Measurements from ENCODE around the gene PRKAR1B.

The PRKAR1B gene

DNA sequence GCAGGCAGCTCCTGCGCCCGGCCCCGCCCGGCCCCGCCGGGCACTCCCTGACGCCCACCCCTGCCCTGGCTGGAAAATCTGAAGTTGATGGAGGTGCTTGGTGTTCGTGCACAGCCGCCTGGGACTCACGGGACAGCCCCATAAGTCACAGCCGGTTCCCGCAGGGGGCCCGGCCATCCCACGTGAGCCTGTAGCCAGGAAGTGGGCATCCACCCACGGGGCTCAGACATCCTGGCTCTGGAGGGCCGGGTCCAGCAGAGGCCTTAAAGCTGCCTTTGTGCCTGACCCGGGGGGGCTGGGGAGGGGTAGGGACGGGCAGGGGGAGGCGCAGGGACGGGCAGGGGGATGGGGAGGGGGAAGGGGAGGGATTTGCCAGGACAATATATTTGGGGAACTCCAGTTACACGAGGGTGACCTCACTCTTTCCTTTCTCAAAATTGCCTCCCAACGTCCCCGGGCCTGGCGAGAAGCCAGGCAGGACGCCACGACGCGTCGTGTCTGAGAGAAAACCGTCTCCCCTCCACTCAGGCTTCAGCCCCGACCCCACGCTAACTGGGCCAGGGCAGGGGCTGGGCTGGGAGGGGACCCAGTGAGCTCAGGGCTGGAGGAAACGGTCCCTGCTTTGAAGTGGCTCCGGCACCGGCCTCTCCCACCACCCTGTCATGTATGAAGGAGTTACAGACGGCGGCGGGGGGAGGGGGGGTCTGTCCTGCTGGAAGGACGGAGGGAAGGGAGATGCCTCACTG is 125.3 kb downstream of the PRKAR1B start:
- peak; percentile 95 for DNase-seq

DNA sequence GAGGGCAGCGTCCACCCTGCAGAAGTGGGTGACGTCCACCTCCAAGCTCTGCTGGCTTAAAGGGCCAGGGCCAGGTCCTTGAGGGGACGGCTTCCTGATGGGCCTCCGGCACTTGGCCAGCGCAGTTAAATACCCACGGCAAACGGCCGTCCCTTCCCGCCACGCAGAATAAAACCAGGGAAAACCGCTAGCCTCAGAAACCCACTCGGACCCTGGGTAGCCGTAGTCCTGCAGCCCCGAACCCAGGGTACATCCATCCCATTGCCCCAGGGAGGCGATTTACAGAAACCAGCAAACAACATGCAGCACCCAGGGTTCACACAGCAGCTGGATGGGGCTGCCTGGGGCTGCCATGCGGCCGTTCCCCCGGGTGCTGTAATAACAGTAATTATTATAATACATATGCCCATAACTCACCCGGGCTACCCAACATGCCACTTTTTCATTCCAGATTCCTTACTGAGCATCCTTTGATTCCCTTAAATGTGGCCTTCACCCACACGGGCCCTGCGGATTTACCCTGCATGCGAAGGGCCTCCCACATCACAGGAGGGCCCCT is 126.0 kb downstream of the PRKAR1B start:
- DNase-seq, result no peak

DNA sequence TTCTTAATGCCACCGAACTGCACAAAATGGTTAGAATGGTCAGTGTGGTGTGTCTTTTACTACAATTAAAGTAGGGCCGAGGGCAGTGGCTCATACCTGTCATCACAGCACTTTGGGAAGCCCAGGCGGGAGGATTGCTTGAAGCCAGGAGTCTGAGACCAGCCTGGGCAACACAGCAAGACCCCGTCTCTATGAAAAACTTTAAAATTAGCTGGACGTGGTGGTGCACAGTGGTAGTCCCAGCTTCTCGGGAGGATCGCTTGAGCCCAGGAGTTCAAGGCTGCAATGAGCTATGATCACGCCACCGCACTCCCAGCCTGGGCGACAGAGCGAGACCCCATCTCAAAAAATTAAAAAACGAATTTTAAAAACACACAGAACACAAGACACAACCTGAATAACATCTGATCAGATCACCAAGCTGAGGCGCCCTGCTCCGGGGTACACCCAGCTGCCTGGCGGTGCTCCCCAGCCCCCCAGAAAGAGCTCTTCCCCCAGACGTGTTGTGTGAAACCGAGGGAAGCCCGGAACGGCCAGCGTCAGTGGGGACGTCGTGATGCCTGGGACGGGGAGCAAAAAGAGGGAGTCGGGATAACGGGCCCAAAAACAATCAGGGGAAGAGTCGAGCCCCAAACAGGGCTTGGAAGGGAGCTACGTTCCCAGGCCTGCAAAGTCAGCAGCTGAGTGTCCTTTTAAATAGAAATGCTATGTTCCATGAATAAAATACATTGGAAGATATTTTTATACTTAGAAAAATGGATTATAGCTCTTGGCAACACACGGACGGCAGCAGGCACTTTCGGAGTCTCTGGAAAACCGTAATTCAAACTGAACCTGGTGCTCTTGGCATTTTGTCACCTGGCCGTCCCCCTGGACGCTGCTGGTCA is 126.7 kb downstream of the PRKAR1B start:
- no peak for DNase-seq

DNA sequence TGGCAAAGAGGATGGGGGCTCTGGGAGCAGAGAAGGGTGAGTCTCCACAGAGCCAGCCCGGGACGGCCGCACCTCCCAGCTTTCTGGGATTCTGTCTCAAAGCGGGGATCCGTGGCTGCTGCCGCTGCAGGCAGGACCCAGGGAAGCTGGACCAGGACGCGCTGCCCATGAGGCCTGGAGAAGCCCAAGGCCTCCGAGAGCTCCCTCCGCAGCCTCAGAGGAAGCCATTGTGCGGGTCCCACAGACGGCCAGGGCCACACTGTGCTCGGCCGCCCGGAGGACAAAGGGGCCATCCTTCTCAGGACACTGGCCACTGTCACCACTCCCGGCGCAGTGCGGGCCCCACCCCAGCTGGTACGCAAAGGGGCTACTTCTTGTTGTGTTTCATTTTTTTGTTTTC is 128.2 kb downstream of the PRKAR1B start:
- no peak for DNase-seq

DNA sequence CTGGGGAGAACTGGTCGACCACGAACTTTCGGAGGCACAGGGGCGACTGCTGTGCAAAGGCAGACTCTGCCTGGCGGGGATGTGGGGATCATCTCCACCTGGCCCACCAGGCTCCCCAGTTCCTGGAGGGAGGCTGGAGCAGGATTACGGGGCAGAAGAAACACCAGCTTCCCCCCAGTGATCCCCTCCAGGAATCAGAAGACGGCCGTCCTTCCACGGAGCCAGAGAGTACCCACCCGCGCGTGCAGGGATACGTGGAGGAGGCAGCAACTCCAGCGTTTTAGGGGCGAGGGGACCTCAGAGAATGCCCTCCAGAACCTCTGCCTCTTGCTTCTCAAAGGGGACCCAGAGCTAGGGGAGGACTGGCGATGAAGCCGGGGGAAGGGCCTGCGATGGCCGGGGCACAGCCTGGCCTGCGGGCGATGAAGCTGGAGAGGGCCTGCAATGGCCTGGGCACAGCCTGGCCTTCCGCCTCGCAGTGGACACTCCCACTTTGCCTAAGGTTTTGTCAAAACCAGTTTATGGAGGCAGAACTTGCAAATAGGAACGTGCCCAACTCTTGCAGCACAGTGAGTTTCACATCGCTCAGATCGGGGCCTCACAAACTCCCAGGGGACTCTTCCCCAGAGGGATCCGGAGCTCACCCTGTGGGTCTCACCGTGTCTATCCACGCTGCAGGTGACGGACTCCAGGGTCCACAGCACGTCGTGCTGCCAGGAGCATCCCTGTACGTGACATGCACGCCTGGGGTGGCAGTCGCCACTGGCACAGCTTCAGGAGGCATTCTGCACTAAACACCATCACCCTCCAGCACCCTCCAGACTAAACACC is 129.5 kb downstream of the PRKAR1B start:
- no peak for DNase-seq

DNA sequence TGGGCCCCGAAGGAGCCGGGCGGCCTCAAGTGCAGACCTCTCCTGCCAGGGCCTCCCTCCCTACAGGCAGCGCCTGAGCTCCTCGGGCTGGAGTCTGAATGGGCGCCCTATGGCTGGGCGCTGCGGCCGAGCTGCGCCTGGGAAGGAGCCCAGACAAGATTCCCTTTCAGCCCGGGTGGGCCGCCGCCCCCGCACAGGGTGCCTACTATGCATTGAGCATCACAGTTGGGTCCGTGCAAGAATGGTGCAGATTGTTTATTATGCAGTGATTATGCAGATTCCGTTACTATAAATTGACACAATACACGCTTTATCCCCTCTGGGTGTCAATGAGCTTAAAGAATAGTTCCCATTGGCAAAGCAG is 130.3 kb downstream of the PRKAR1B start:
- DNase-seq, result no peak

DNA sequence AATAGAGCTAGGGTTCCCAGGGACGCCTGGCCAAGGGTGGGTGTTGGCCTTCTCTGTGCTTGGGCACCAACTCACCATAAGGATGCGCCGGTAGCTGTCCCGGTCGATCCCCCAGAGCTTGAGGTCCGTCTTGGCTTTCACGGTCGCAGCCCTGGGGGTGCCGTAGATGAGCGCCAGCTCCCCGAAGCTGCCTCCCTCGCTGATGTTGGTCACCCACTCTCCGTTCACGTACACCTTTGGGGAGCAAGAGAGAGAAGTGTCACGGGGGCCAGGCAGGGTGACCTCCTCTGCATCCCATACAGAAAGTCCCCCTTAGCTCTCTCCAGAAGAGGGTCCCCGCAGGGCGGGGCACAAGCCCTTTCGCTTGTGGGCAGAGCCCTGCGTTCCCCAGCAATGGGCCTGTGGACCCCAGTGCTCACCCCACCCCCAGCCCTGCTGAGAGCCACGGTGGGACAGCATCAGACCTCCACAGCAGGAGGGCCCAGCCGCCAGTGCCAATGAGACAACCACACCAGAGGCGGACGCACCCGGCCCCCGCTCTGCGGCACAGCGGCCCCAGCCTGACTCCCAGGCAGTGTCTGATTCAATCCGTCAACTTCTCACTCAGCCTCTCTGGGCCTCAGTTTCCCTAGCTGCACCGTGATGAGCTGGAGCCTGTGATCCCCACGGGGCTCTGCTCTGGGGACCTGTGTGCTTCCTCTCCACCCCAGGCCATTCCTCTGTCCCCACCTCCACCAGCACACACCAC is 130.8 kb downstream of the PRKAR1B start:
- DNase-seq, result no peak

DNA sequence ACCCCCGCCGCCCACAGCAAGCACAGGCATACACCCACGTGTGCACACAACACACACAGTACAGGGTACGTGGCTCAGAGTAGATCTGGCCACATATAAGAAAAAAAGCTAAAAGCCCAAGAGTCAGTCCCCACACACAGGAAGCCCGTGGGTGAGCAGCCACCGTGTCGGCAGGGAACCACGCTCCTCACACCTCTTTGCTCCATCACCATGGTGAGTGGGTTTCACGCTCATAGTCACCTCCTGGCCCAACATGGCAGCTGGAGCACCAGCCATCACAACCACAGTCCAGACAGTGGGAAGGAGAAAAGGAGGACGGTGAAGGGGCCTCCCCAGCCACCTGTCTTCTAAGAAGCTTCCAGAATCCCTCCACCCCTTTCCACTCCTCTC is 131.5 kb downstream of the PRKAR1B start:
- DNase-seq, result no peak

DNA sequence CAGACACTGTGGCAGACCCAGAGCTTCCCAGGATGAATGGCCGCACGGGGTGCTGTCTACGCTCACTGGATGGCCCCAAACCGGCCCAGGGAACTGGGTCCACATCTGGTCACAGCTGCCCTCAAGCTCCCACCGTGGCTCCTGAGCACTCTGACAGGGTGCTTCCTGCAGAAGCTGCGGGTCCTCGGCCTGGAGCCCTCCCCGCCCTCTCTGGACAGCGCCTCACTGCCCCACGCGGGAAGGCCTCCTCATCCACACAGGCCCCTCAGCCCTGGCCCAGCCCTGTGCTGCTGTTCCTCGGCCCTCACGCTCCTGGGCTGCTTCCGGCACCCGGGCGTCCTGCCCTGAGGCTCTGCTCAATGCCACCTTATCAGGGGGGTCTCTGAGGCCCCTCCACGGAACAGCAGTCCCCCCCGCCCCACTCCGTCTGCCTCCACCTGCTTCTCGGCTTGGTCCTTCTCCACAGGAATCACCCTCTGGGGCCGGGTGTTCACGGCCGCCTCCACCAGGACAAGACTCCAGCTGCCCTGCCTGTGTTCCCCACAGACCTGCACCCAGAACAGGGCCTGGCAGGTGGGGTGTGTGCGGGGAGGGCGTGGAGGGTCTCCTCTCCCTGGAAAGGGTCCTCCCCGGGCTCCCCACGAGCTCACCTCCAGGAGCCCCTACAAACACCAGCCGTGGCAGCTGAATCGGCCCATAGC is 132.0 kb downstream of the PRKAR1B start:
- DNase-seq, result no peak

DNA sequence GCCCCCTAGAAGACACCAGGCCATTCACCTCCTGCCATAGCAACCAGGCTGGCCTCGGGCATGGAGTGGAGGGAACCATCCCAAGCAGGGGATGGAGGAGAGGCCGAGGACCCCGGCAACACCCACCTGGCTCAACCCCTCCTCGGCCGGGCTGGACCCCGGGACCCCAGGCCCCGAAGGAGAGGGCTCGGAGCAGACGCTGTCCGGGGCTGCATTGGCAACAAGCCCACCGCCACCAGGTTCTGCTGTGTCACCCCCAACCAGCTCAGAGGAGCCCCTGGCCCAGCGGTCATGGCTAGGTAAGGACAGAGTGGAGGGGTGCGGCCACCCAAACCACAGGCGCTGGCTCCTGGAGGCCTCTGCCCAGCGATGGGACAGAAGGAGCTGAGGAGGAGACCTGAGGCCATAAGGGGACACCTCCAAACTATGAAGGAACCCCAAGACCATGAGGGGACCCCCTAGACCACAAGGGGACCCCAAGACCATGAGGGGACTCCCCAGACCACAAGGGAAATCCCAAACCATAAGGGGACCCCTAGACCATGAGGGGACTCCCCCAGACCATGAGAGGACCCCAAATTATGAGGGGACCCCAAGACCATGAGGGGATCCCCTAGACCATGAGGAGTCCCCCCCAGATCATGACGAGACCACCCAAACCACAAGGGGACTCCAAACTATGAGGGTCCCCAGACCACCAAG is 132.7 kb downstream of the PRKAR1B start:
- no peak for DNase-seq

DNA sequence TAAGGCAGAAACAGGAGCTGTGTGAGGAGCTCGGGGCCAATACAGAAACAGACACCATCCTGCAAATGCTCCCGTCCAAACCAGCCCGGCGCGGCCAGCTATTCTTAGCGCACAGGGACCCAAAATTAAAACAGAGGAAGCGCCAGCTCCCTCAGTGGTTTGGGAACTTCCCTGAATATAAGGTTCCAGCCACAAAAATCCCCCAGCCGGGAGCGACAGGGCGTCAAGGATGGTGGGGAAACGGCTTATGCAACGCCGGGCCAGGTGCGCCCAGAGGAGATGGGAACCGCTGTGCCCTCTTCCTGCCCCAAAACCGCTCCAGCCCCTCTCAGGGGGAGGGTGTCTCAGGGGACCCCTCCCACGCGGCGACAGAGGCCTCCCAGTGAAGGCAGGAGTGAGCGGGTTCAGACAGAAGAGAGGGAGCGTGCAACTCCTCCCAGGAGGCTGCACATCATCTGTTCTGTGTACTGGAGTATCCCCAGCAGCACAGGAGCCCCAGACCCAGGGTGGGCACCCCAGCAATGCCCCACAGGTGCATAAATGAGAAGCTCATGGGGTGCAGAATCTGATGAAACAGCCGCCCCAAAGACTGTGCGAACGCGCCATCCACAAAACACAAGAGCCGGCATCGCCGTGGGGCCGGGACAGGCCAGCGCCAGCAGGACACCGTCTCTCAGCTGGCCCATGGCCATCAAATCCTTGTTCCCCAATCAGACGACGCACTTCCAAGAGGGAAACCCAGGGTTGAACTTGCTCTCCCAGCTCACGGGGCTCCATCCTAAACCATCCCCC is 133.6 kb downstream of the PRKAR1B start:
- no peak for DNase-seq

DNA sequence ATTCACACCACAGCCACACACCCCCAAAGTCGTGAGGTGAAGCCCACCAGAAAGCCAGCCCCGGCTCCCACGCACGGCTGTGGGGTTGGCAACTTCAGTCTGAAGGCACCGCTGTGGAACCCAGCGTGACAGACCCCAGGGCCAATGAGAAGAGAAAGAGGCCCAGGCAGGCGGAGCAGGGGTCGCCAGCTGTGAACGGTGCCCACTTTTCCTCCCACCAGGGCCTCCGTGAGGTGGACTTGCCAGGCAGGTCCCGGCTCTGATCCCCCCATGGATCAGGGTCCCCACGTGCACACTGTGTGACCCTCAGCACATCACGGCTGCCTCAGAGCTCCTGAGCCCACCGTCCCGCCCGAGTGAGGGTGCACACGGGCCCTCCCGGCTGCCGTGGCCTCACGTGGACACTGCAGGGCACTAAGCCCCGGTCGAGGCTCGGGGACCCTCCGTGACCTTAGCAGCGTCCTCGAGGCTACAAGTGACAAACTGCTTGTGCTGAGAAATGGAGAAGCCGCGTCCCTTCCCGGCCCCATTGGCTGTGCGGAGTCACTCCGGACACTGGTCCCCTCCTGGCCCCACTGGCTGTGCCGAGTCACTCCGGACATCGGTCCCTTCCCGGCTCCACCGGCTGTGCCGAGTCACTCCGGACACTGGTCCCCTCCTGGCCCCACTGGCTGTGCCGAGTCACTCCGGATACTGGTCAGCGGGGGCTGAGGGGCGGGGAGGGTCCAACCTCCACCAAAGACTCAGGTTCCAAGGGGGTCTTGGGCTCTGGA is 135.0 kb downstream of the PRKAR1B start:
- no peak for DNase-seq

DNA sequence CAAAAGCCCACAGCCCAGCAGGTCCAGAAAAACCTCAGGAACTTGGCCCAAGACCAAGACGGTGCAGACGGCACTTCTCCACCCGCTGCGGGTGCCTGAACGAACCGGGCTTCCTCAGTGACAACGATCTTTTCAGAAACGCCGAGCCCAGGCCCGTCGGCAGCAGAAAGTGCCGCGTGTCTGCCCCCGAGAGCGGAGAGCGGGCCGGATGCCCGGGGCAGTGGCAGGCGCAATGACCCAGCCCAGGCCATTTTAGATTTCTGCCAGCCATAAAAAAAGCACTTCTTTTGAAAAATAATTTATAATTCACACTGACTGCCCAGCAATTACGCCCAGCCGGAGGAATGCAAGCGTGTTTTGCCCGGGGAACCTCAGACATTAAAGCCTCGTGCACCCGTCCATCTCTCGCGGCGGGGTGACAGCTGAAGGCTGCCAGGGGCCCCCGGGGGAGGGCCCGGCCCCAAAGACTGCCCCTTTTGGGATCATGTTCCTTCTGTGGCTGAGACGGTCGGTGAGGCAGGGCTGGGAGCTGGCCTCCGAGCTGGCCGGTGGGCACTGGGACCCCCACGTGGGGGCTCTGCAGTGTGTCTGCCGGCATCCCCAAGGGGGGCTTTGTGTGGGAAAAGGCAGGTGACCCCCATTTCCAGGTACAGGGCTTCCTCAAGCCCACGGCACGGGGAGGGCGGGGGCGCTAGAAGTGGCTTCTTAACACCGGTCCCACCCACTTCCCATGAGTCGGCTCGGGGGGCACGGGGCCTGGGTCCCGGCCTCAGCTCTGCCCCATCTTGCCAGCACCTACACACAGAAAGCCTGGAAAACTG is 136.1 kb downstream of the PRKAR1B start:
- no peak for DNase-seq

DNA sequence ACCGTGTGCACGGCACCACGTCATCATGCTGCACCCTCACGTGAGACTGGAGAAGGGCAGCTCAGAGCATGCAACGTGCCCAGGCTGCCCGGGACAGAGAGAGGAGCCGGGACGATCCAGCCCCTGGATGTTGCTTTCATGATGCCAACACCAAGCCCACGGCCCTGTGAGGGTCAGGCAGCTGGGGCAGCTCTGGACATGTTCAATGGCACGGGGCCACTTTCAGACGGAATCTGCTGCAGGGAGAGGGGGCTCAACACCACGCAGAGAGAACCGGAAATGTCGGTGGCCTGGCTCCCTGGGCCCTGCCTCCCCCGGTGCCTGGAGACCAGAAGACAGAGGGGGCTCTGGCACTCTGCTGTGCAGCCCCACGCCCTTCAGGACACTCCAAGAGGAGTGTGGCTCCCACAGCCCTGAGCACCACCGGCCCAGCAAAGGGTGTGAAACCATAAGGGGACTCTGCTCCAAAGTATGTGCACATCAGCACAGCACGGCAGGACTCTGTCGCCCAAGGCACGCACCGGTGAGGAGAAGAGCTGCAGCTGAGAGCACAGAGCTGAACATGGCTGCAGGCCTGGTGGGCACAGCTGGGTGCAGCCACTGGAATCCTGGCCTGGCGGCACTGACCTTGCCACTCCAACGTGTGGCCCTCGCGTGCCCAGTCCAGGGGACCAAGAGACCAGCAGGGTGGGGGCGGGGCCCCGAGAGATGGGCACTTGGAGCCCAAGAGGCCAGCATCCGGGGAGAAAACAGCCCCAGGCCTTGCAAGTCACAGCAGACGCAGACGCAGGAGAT is 137.1 kb downstream of the PRKAR1B start:
- DNase-seq, result no peak

DNA sequence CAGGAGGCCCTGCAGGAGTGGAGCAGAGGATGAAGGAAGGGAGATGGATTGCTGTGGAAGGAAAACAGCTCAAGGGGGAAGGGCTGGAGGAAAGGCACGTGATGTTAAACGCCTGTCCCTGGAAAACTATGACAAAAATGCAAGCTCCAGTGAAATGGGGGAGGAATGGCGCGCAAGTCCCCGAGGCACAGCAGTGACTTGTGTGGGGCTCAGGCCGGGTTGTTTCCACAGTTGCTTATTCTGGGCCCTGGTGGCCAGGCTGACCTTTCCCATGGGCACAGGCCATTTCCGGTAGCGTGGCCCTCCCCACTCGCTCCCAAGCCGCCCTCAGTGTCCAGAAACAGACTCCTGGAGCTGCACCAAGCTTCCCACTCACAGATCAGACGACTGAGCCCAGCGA is 139.3 kb downstream of the PRKAR1B start:
- no peak for DNase-seq

DNA sequence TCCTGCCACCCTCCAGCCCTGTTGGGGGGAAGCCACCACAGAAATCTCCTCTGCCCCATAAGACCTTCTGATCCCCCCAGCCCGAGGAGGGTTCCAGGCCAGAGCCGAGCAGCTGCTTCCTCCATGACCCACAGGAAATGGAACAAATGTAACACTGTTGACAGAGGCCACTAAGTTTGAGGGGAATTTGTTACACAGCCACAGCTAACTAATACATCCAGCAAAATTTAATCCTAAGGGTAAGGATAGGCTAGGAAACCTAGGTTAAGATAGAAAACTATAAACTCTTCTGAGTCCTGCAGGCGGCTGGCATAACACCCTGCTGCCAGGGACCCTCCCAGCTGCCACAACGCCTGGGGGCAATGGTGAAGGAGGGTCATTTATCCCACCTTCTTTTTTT is 140.6 kb downstream of the PRKAR1B start:
- no peak for DNase-seq

DNA sequence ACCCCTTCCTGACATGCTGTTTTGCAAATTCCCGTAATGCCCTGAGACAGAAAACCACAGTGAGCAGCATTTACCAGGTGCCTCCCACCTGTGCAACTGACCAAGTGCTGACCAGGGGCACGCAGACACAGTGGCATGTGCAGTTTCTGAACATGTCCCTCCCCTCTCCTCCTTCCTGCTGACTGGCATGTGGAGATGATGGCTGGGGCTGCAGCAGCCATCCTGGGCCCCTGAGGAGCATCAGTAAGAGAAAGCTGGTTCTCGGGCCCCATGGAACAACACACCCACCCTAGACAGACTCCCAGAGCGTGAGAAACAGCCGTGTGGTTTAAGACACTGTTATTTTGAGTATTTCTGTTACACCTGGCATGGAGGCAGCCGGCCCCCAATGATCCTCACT is 141.2 kb downstream of the PRKAR1B start:
- no peak for DNase-seq

Data from stimulated activated CD4-positive, alpha-beta T cell treated with anti-CD3 and anti-CD28 coated beads, Interleukin-4, amount 100 ng/mL, for 24 hours (primary cell).